ENCODE data around the gene ARRB1.

ARRB1 gene

GRCh38 chr11:75244052-75244814, 107.2 kb downstream of the ARRB1 start:
- DNase-seq, result no peak

DNA sequence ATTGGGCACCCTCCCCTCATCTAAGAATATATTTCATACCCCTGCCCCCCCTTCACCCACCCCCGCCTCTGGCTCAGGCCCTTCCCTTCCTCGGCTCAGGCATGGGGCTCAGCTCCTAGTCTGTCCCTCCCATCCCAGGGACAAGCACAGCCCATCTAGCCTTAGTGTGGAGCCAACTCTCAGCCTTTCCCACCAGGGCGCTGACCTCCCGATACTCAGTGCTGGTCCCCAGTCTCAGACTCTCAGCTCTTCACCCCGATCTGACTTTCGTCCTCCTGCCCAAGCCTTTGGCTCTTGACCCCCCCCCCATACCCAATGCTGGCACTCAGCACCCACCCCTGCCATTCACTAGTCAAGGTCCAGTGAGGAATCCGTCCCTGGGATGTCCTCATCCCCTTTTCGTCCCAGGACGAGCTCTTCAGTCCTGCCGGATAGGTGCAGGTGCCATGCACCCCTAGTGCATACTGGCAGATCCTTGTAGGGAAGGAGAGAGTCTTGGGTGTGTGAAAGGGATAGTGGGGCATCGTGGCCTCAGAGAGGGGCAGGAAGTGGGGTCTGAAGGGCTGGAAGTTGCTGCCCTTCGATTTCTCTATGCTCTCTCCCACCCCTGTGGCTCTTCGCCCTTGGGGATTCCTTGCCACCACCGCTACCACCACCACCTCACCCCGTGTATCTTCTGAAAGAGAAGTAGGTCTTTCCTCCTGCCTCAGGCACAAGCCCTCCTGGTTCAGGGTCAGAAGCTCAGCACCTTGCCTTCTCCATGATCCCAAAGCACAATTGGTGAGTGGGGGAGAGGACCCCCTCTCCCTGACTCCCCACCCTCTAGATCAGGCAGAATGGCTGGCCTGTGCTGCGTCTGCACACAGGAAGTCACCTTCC, 108.5 kb downstream of the ARRB1 start:
- DNase-seq, result no peak

- DNase-seq, result no peak
Observed at GRCh38 chr11:75241906-75242644, 109.4 kb downstream of the ARRB1 start.

DNA sequence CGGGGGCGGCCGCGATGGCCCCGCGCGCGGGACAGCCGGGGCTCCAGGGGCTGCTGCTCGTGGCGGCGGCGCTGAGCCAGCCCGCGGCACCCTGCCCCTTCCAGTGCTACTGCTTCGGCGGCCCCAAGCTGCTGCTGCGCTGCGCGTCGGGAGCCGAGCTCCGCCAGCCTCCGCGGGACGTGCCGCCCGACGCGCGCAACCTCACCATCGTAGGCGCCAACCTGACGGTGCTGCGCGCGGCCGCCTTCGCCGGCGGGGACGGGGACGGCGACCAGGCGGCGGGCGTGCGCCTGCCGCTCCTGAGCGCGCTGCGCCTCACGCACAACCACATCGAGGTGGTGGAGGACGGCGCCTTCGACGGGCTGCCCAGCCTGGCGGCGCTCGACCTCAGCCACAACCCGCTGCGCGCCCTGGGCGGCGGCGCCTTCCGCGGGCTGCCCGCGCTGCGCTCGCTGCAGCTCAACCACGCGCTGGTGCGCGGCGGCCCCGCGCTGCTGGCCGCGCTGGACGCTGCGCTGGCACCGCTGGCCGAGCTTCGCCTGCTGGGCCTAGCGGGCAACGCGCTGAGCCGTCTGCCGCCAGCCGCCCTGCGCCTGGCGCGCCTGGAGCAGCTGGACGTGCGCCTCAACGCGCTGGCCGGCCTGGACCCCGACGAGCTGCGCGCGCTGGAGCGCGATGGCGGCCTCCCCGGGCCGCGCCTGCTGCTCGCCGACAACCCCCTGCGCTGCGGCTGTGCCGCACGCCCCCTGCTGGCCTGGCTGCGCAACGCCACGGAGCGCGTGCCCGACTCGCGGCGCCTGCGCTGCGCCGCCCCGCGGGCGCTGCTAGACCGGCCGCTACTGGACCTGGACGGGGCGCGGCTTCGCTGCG, 110.2 kb downstream of the ARRB1 start:
- DNase-seq, result peak; percentile 86 to 90

- DNase-seq, result no peak
Observed at GRCh38 chr11:75240311-75241035, 111.0 kb downstream of the ARRB1 start, which contains the start of gene TPBGL. Gene TPBGL (plus strand): TSS chr11:75240774. CDS start chr11:75241050, 276 bp downstream.

DNA sequence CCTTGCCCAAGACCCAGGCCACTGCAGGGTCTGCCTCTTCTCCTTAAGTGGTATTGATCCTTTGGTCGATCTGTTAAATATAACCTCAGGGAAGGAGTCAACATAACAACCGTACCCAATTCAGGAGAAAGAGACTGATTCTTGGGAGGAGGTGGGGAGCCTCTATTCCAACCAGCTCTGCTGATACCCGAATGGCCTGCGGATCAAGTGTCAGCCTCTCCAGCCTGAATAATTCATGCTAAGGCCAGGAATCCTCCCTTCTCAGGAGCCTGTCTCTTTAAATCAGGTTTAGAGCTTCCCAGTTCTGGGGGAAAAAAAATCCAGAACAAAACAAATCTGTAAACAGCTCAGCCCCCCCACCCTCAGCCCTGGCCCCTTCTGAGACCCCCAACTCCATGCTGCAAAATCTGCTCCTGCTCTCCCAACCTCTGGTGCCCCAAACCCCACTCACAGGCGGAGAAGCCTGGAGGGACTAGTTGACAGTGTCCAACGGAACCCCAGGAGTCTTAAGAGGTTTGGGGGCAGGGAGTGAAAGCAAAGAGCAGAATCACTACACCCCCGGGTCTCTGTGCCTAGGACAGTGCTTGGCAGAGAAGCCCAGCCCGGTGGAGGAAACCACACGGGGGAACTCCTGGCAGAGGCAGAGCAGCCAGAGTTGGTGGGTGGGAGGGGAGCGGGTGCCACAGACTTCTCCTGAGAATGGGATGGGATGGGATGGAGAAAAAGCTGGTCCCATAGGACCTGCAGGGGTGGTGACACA, 111.8 kb downstream of the ARRB1 start:
- DNase-seq, result no peak

GRCh38 chr11:75238595-75239440, 112.6 kb downstream of the ARRB1 start:
- no peak for DNase-seq

DNA sequence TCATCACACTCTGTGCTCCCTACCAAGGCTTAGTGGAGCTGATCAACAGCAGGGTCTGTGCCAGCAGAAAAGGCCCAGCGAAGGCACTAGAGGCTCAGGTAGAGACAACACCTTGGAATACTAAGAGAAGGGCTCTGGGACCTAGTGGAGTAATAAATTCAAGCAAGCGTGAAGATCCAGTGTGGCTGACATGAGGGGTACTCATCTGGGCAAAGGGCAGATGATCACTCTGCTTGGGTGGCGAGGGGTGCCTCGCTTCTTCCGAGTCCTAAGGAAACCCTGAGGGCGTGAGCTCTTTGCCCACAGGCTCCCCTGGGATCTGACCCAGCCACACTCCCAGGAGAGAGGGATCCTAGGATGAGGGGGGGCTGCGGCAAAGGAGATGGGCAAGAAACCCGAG, 114.4 kb downstream of the ARRB1 start:
- no peak for DNase-seq

DNA sequence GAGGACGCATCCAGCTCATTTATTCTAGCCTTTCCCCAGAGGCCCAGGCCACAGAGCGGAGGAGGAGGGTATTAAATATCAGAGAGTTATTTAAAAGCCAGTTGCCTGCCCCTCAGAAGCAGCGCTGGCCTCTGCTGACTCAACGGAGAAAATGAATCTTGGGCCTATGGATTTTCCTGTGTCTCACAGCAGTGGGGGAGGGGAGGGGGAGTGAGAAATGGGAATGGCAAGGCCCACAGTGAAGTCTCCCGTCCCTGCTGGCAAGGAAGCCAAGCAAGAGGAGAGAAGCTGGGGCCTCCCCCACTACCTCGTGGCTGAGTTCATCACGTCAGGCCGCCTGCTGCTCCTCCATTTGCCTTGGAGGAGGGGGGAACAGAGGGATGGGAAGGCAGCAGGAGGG, 115.4 kb downstream of the ARRB1 start:
- no peak for DNase-seq

GRCh38 chr11:75233754-75234172, 117.7 kb downstream of the ARRB1 start:
- DNase-seq, result no peak

DNA sequence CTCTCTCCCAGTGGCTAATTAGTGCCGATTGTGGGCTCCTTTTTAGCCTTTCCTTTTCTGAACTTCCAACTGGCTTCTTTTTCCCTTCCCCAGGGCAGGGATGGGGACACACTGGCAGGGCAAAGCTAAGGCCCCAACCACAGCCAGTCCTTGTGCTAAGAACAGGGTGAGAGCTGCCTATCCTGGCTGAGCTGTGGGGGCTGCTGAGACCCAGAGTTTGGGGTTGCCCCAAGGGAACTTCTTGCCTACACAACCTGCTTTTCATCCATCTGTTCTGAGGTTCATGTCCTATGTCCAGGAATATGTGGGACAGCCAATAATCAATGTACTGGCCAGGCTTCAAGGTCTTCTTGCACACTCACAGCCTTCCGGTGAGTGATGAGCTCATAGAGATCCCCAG, 120.8 kb downstream of the ARRB1 start:
- DNase-seq, result no peak

GRCh38 chr11:75229466-75229865, 122.0 kb downstream of the ARRB1 start:
- DNase-seq, result no peak

DNA sequence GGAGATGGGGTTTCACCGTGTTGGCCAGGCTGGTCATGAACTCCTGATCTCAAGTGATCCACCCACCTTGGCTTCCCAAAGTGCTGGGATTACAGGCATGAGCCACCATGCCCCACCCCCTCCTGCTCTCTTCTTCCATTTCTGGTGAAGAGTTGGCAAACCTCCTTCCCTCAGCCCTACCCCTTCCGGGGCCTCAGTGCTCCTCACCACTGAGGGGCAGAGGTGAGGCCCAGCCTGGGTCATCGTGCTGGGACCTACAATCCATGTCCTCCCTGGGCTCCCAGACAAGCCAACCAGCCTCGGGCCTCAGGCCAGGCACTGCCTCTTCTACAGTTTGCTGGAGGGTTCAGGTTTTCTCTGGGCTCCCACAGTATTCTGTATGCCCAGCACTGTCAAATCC, 125.7 kb downstream of the ARRB1 start:
- DNase-seq, result no peak

DNA sequence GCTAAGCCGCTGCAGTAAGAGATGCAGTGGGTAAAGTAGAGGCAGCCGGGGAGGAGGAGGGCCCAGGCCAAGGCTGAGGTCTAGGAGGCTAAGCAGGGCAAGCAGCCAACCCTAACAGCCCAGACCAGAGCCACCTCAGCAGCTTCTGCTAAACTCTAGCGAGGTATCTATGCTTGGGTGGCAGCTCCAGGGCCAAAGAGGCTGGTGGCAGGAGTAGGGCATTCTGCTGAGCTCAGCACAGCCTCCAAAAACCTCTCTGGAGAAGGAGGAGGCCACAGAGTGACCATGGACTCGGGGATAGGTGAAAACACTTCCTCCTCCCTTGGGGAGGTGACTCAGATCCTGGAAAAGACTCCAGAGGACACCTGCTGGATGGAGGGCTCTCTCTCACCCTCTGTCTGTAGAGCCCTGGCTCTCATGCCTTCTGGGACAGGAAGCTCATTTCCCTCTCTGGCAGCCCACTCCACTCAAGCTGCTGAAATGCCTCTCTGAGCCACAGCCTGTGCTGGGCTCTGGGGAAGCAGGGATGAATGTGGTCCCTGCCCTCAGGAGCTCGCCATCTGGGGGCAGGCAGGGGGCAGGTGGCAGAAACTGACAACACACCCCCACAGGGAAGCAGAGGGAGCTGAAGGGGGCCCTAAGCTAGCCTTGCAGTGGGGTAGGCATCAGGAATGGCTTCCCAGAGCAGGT, 127.4 kb downstream of the ARRB1 start:
- no peak for DNase-seq

GRCh38 chr11:75219869-75220268, 131.6 kb downstream of the ARRB1 start:
- no peak for DNase-seq

GRCh38 chr11:75214843-75215242, 136.6 kb downstream of the ARRB1 start:
- no peak for DNase-seq

- peak; percentile 49 to 65 for DNase-seq
Observed at GRCh38 chr11:75214411-75214821, 137.0 kb downstream of the ARRB1 start.

Measured in CD4-positive, alpha-beta T cell treated with Interleukin-4 for 1 hour (primary cell).